Large intestine (tissue), 3 donors: Measurements from ENCODE around the gene OXGR1. TPM values are rescaled to one million over a fixed set of nuclear protein-coding genes. Genes with fewer than 3 reads are reported as not detected.

ENCODE experiments used
- DNase-seq, 2 donors: peaks; one replicate each; pipeline versions ENCODE4 v3.0.0 to v3.0.0-alpha.2; 2013
- H3K27ac ChIP-seq: one replicate; pipeline ENCODE4 v1.5.1; 2013; ENCODE audit warnings: low read length
- H3K27me3 ChIP-seq: 2 replicates; pipeline ENCODE4 v1.6.1; 2013; ENCODE audit warnings: low read length; ENCODE audit not compliant: control insufficient read depth, insufficient read depth
- H3K36me3 ChIP-seq: 2 replicates; pipeline ENCODE4 v1.6.1; 2013; ENCODE audit warnings: low read length; ENCODE audit not compliant: control insufficient read depth, insufficient read depth
- H3K4me1 ChIP-seq: one replicate; pipeline ENCODE4 v1.6.1; 2013; ENCODE audit warnings: low read length; ENCODE audit not compliant: control insufficient read depth, insufficient read depth
- H3K4me3 ChIP-seq: one replicate; pipeline ENCODE4 v1.5.1; 2013; ENCODE audit warnings: low read length
- H3K9me3 ChIP-seq: one replicate; pipeline ENCODE4 v1.6.1; 2013; ENCODE audit warnings: mild to moderate bottlenecking, low read depth, low read length, moderate library complexity; ENCODE audit not compliant: control insufficient read depth
- WGBS: methylation state at CpG from one replicate; pipeline ENCODE4 v1.1.5; 2013; ENCODE audit warnings: low lambda C conversion rate; ENCODE audit not compliant: insufficient coverage; 5-methylcytosine and 5-hydroxymethylcytosine counted together
- polyA plus RNA-seq: library from polyadenylated mRNA; unstranded; fragments of 120-200 nt; gene quantifications from one replicate; pipeline ENCODE4 v1.2.1, GENCODE V29; 2013

The OXGR1 gene
- polyA plus RNA-seq, 1 donor = 0.88 TPM

GRCh38 chr13:97005625-97006262 is 11.5 kb upstream of the OXGR1 start:
- WGBS = no CpG with 5 or more reads among the region's 1 CpG
- H3K4me3 ChIP-seq = no peak overlapping the region
- no peaks in the 10 kb centered on the region for H3K36me3 ChIP-seq
- no peaks in the 10 kb centered on the region for H3K27me3 ChIP-seq
- H3K4me1 ChIP-seq = peaks cover 12% of the 10 kb centered on the region
- DNase-seq = no peak
- no peak overlapping the region for H3K27ac ChIP-seq
- no peaks in the 10 kb centered on the region for H3K9me3 ChIP-seq

- WGBS = no CpG with 5 or more reads among the region's 2 CpGs
- H3K4me1 ChIP-seq = peaks cover 12% of the 10 kb centered on the region
- DNase-seq = no peak
- no peaks in the 10 kb centered on the region for H3K27me3 ChIP-seq
- no peak overlapping the region for H3K27ac ChIP-seq
- no peaks in the 10 kb centered on the region for H3K9me3 ChIP-seq
- H3K4me3 ChIP-seq = no peak overlapping the region
- H3K36me3 ChIP-seq = no peaks in the 10 kb centered on the region
These were observed 10.6 kb upstream of the OXGR1 start for GRCh38 chr13:97004886-97005285.

DNA sequence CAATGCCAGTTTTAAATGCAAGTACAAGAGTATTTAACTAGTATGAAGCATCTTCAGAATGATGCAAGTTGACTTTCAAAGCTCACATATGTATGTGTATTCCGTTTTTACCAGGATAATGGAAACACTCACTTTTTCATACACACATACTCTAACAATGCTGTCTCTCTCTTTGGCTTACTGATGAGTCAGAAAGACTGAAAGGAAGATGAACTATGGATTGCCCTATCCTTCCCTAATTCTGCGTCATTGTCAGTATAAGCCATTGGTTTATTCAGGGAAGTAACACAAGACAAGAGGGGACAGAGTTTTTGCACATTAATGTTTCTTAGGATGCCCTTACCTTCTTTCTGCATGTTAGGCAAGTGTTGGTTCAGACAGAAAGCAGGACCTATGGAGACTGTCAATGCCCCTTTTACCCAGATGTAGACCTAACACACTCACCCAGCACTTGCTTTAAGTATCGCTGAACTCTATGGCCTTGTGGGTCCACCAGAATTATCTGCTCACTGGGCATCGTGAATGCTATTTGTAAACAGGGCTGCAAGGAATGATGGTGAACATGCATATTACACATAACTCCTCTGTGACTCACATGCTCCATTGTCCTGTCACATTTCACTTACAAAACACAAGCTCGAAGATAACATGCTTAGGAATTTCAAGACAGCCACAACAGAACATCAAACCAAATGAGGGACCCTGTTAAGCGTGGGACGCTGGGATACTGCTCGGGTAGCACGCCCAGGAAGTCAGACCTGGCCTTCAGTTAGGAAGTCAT is 10.0 kb upstream of the OXGR1 start:
- Histone ChIP-seq H3K9me3 (no peaks in the 10 kb centered on the region), H3K27ac (no peak overlapping the region), H3K4me1 (peaks cover 12% of the 10 kb centered on the region), H3K4me3 (no peak overlapping the region), H3K27me3 (no peaks in the 10 kb centered on the region), H3K36me3 (no peaks in the 10 kb centered on the region)
- 93% methylated on average over 2 of the region's 9 CpGs for WGBS
- no peak for DNase-seq

- H3K4me1 ChIP-seq = peaks cover 9% of the 10 kb centered on the region
- no peaks in the 10 kb centered on the region for H3K27me3 ChIP-seq
- no peak for DNase-seq
- H3K4me3 ChIP-seq = no peak overlapping the region
- H3K36me3 ChIP-seq = no peaks in the 10 kb centered on the region
- WGBS = 60% methylated on average over 1 of the region's 2 CpGs
- H3K27ac ChIP-seq = no peak overlapping the region
- H3K9me3 ChIP-seq = no peaks in the 10 kb centered on the region
These were observed 8.8 kb upstream of the OXGR1 start for GRCh38 chr13:97003071-97003470.

DNA sequence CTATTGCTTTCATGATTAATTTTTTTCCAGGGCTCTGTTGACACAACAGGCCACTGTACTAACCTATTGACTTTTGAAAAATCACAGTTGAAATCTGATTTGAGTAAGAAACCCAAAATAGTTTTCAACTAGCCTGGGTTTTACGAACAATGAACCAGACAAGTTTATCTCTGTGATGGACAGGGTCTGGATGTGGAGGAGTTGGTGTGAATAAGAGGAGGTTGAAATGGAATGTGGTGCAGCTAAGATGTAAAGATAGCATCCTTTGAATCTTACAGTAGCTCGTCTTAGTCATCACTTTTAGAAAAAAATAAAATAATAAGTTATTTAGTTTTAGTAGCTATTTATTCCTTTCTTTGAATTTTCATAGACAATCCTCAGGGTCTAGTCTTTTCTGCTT is 8.3 kb upstream of the OXGR1 start:
- Histone ChIP-seq H3K36me3 (no peaks in the 10 kb centered on the region), H3K9me3 (no peaks in the 10 kb centered on the region), H3K4me3 (no peak overlapping the region), H3K4me1 (peaks cover 6% of the 10 kb centered on the region), H3K27me3 (no peaks in the 10 kb centered on the region), H3K27ac (no peak overlapping the region)
- no peak for DNase-seq
- 86% methylated on average over 1 of the region's 2 CpGs for WGBS

DNA sequence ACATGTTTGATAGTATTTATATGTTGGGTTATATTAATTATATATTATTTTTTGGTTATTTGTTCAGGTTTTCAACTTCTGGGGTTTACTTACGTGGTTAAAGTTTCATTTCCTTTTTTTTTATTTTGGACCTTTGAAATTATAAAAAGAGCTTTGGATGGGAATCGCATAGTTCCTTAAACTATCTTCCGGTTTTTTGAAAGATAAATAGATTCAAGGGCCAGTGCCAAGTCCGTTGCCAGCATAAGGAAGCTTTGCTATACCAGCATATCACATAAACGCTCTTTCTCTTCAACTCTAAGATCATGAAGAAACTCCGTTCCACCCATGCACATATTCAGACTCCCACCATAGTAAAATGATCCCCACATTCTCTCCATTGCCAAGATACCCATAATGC is 7.4 kb upstream of the OXGR1 start:
- H3K27me3 ChIP-seq = no peaks in the 10 kb centered on the region
- H3K9me3 ChIP-seq = no peaks in the 10 kb centered on the region
- WGBS = 100% methylated on average over 1 of the region's 6 CpGs
- no peak overlapping the region for H3K27ac ChIP-seq
- H3K4me1 ChIP-seq = peaks cover 6% of the 10 kb centered on the region
- no peak overlapping the region for H3K4me3 ChIP-seq
- no peak for DNase-seq
- no peaks in the 10 kb centered on the region for H3K36me3 ChIP-seq

- no peaks in the 10 kb centered on the region for H3K4me1 ChIP-seq
- no peaks in the 10 kb centered on the region for H3K36me3 ChIP-seq
- no peaks in the 10 kb centered on the region for H3K9me3 ChIP-seq
- H3K4me3 ChIP-seq = no peak overlapping the region
- no peaks in the 10 kb centered on the region for H3K27me3 ChIP-seq
- DNase-seq = no peak
- WGBS = 80% methylated on average over 1 of the region's 5 CpGs
- no peak overlapping the region for H3K27ac ChIP-seq
These were observed 6.1 kb upstream of the OXGR1 start for GRCh38 chr13:97000295-97000925.

DNA sequence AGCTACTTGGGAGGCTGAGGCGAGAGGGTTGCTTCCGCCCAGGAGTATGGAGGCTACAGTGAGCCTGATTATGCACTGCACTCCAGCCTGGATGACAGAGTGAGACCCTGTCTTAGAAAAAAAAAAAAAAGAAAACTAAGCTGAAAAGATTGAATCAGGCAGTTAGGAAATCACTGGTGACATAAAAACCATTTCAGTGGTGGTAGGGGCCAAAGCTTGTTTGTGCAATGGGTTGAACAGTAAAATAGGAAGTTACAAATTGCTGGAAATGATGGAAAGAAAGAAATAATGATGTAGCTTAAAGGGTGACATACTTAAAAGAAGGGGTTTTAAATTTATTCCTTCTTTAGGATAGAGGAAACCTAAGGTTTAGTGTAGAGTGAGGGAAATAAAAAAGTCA is 4.8 kb upstream of the OXGR1 start:
- Histone ChIP-seq H3K9me3 (no peaks in the 10 kb centered on the region), H3K27ac (no peak overlapping the region), H3K4me3 (no peak overlapping the region), H3K4me1 (no peaks in the 10 kb centered on the region), H3K36me3 (no peaks in the 10 kb centered on the region), H3K27me3 (peaks cover 8% of the 10 kb centered on the region)
- no peak for DNase-seq
- no CpG with 5 or more reads among the region's 2 CpGs for WGBS

DNA sequence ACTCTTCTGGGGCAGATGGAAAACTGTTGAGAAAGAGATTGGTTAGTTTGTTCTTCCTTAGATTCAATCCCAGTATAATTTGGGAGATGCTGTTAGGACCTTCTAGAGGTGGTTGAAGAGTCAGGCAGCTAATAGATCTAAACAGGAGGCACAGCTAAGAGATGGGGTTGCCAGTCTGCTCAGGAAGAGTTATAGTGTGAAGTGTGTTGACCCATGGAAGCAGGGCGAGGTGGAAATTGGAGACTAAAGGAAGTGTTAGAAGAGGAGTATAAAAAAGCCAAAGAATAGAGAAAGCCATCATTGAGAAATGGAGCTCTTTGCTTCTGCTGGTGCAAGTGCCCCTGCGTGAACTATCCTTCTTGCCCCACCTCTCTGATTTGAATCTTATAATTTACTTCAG is 3.8 kb upstream of the OXGR1 start:
- Histone ChIP-seq H3K9me3 (no peaks in the 10 kb centered on the region), H3K4me3 (no peak overlapping the region), H3K27me3 (peaks cover 8% of the 10 kb centered on the region), H3K36me3 (no peaks in the 10 kb centered on the region), H3K27ac (no peak overlapping the region), H3K4me1 (no peaks in the 10 kb centered on the region)
- WGBS = 86% methylated on average over 1 of the region's 2 CpGs
- no peak for DNase-seq

DNA sequence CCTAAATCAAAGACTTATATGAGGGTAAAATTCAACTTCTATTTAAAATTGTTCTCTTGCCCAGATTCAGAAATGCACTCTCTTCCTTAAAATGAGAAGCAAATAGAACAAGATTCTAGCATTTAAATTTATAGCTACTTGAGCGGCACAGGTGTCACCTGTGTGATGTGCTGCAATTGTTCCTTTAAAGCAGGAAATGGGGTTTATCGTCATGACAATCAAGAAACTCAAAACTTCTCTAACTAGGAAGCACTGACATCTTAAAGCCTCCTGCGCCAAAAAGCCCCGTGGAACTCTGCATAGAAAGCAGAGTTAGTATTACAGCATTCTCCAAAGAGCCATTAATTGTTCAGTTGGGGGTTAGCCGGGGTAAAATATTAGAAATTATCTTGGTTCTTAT is 2.6 kb upstream of the OXGR1 start:
- no peak for DNase-seq
- H3K4me1 ChIP-seq = no peaks in the 10 kb centered on the region
- 73% methylated on average over 2 of the region's 5 CpGs for WGBS
- peaks cover 8% of the 10 kb centered on the region for H3K27me3 ChIP-seq
- H3K4me3 ChIP-seq = no peak overlapping the region
- H3K36me3 ChIP-seq = no peaks in the 10 kb centered on the region
- peaks cover 3% of the 10 kb centered on the region for H3K9me3 ChIP-seq
- H3K27ac ChIP-seq = no peak overlapping the region
